ENCODE measurements around the gene ZNF614.
A peak's percentile ranks its signal among the peaks of the same experiment; 100 is the strongest.
"Not testable (repeated sequence)": the region's sequence is repeated elsewhere in the genome, so short reads cannot be mapped to it uniquely, and the experiment has no call there.

The ZNF614 gene

GRCh38 chr19:51986309-51987291, 41.6 kb downstream of the ZNF614 start, which contains the start of gene ZNF350:
Gene ZNF350, minus strand, starts transcription at chr19:51986840. Its CDS starts 12,480 bp downstream, at chr19:51974360.
- Histone ChIP-seq H2AK5ac (ENCODE audit: low read length, severe bottlenecking) (peak within 1 kb of the TSS; percentile 69), H3K4ac (ENCODE audit: low read depth in 1 of 2, low read length in 2 of 2) (peak within 1 kb of the TSS; percentile 47 to 89)
- 5% methylated on average over 33 of the region's 33 CpGs for whole genome bisulfite sequencing

GRCh38 chr19:51983361-51983760, 44.8 kb downstream of the ZNF614 start:
- no peak overlapping the region for H2BK120ac ChIP-seq (ENCODE audit: low read depth, low read length)
- H3K9me3 ChIP-seq (ENCODE audit: control insufficient read depth, low read length) = peaks cover 74% of the 10 kb centered on the region
- WGBS = 100% methylated on average over 3 of the region's 4 CpGs
- H3K4me3 ChIP-seq (ENCODE audit: insufficient read depth in 1 of 2, low read depth in 1 of 2, low read length in 2 of 2) = peak overlapping the region in 1 of 2 experiments; percentile 3
- H2BK5ac ChIP-seq (ENCODE audit: low read depth, low read length, poor library complexity, severe bottlenecking) = no peak overlapping the region
- H2BK12ac ChIP-seq (ENCODE audit: low read length in 2 of 2) = no peak overlapping the region
- no peak overlapping the region for H3K14ac ChIP-seq (ENCODE audit: low read length in 2 of 2)
- no peak overlapping the region for H3K4ac ChIP-seq (ENCODE audit: low read depth in 1 of 2, low read length in 2 of 2)
- H3K79me1 ChIP-seq (replicated peaks; ENCODE audit: low read length, poor library complexity, severe bottlenecking) = peaks cover 31% of the 10 kb centered on the region
- H3K9ac ChIP-seq (ENCODE audit: low read length) = no peak overlapping the region
- no peak overlapping the region for H3K27ac ChIP-seq (ENCODE audit: low read length, poor library complexity, severe bottlenecking)
- no peak overlapping the region for H2BK15ac ChIP-seq (ENCODE audit: low read depth, poor library complexity, severe bottlenecking)
- H3K4me1 ChIP-seq (ENCODE audit: control insufficient read depth, insufficient read depth, low read depth, low read length) = no peaks in the 10 kb centered on the region
- H3K18ac ChIP-seq (ENCODE audit: low read depth in 1 of 2, low read length in 2 of 2) = no peak overlapping the region
- H4K91ac ChIP-seq (ENCODE audit: low read length) = no peak overlapping the region
- no peak overlapping the region for H2AK5ac ChIP-seq (ENCODE audit: low read length, severe bottlenecking)
- H3K4me2 ChIP-seq (ENCODE audit: low read length, poor library complexity, severe bottlenecking) = no peak overlapping the region
- H3K27me3 ChIP-seq (ENCODE audit: control insufficient read depth in 1 of 2, insufficient read depth in 1 of 2, low read length in 2 of 2) = no peaks in the 10 kb centered on the region
- DNase-seq = no peak
- H3K23ac ChIP-seq (ENCODE audit: low read length in 2 of 2) = no peak overlapping the region
- no peak overlapping the region for H2AFZ ChIP-seq (ENCODE audit: low read depth, low read length)
- H3K36me3 ChIP-seq (ENCODE audit: control insufficient read depth in 1 of 2, insufficient read depth in 2 of 2, low read depth in 1 of 2, low read length in 2 of 2) = peaks cover 16 to 37% of the 10 kb centered on the region in 2 experiments
- H4K8ac ChIP-seq (ENCODE audit: low read length) = no peak overlapping the region

More at GRCh38 chr19:51986309-51987291, 41.6 kb downstream of the ZNF614 start, which contains the start of gene ZNF350:
- Histone ChIP-seq H2AFZ (ENCODE audit: low read depth, low read length) (peak within 1 kb of the TSS; percentile 66), H4K91ac (ENCODE audit: low read length) (no peak within 1 kb of the TSS), H3K27me3 (ENCODE audit: control insufficient read depth in 1 of 2, insufficient read depth in 1 of 2, low read length in 2 of 2) (no peaks in the 10 kb centered on the region), H3K9me3 (ENCODE audit: control insufficient read depth, low read length) (peaks cover 68% of the 10 kb centered on the region), H2BK15ac (ENCODE audit: low read depth, poor library complexity, severe bottlenecking) (no peak within 1 kb of the TSS), H3K27ac (ENCODE audit: low read length, poor library complexity, severe bottlenecking) (peak within 1 kb of the TSS; percentile 30), H3K14ac (ENCODE audit: low read length in 2 of 2) (peak within 1 kb of the TSS in 1 of 2 experiments; percentile 76), H3K4me3 (ENCODE audit: insufficient read depth in 1 of 2, low read depth in 1 of 2, low read length in 2 of 2) (peak within 1 kb of the TSS; percentile 88 to 97), H3K79me1 (replicated peaks; ENCODE audit: low read length, poor library complexity, severe bottlenecking) (peaks cover 13% of the 10 kb centered on the region), H4K8ac (ENCODE audit: low read length) (peak within 1 kb of the TSS; percentile 76), H2BK12ac (ENCODE audit: low read length in 2 of 2) (no peak within 1 kb of the TSS), H3K9ac (ENCODE audit: low read length) (peak within 1 kb of the TSS; percentile 97), H3K23ac (ENCODE audit: low read length in 2 of 2) (no peak within 1 kb of the TSS), H2BK120ac (ENCODE audit: low read depth, low read length) (no peak within 1 kb of the TSS), H3K18ac (ENCODE audit: low read depth in 1 of 2, low read length in 2 of 2) (peak within 1 kb of the TSS; percentile 17 to 56), H2BK5ac (ENCODE audit: low read depth, low read length, poor library complexity, severe bottlenecking) (peak within 1 kb of the TSS; percentile 49), H3K36me3 (ENCODE audit: control insufficient read depth in 1 of 2, insufficient read depth in 2 of 2, low read depth in 1 of 2, low read length in 2 of 2) (peaks cover 4 to 9% of the 10 kb centered on the region in 2 experiments), H3K4me1 (ENCODE audit: control insufficient read depth, insufficient read depth, low read depth, low read length) (no peaks in the 10 kb centered on the region), H3K4me2 (ENCODE audit: low read length, poor library complexity, severe bottlenecking) (peak within 1 kb of the TSS; percentile 89)
- peak; percentile 95 for DNase-seq

GRCh38 chr19:51980926-51981325, 47.3 kb downstream of the ZNF614 start:
- Histone ChIP-seq H3K9me3 (ENCODE audit: control insufficient read depth, low read length) (peaks cover 89% of the 10 kb centered on the region), H3K36me3 (ENCODE audit: control insufficient read depth in 1 of 2, insufficient read depth in 2 of 2, low read depth in 1 of 2, low read length in 2 of 2) (peaks cover 21 to 40% of the 10 kb centered on the region in 2 experiments), H3K79me1 (replicated peaks; ENCODE audit: low read length, poor library complexity, severe bottlenecking) (peaks cover 37% of the 10 kb centered on the region)
- not testable (repeated sequence) for H3K18ac ChIP-seq (ENCODE audit: low read depth in 1 of 2, low read length in 2 of 2); H3K23ac ChIP-seq (ENCODE audit: low read length in 2 of 2); H3K4me2 ChIP-seq (ENCODE audit: low read length, poor library complexity, severe bottlenecking); H2AK5ac ChIP-seq (ENCODE audit: low read length, severe bottlenecking); H3K27me3 ChIP-seq (ENCODE audit: control insufficient read depth in 1 of 2, insufficient read depth in 1 of 2, low read length in 2 of 2); H2AFZ ChIP-seq (ENCODE audit: low read depth, low read length); H2BK5ac ChIP-seq (ENCODE audit: low read depth, low read length, poor library complexity, severe bottlenecking); H3K9ac ChIP-seq (ENCODE audit: low read length); H2BK15ac ChIP-seq (ENCODE audit: low read depth, poor library complexity, severe bottlenecking); H2BK12ac ChIP-seq (ENCODE audit: low read length in 2 of 2); H4K8ac ChIP-seq (ENCODE audit: low read length); H3K4me3 ChIP-seq (ENCODE audit: insufficient read depth in 1 of 2, low read depth in 1 of 2, low read length in 2 of 2); H3K4me1 ChIP-seq (ENCODE audit: control insufficient read depth, insufficient read depth, low read depth, low read length); H3K4ac ChIP-seq (ENCODE audit: low read depth in 1 of 2, low read length in 2 of 2); H4K91ac ChIP-seq (ENCODE audit: low read length); DNase-seq; H2BK120ac ChIP-seq (ENCODE audit: low read depth, low read length); H3K14ac ChIP-seq (ENCODE audit: low read length in 2 of 2); H3K27ac ChIP-seq (ENCODE audit: low read length, poor library complexity, severe bottlenecking)
- WGBS = 95% methylated on average over 5 of the region's 6 CpGs

GRCh38 chr19:51980116-51980736, 48.0 kb downstream of the ZNF614 start:
- Histone ChIP-seq H3K36me3 (ENCODE audit: control insufficient read depth in 1 of 2, insufficient read depth in 2 of 2, low read depth in 1 of 2, low read length in 2 of 2) (peaks cover 24 to 40% of the 10 kb centered on the region in 2 experiments), H3K79me1 (replicated peaks; ENCODE audit: low read length, poor library complexity, severe bottlenecking) (peaks cover 40% of the 10 kb centered on the region), H3K9ac (ENCODE audit: low read length) (no peak overlapping the region), H3K4me1 (ENCODE audit: control insufficient read depth, insufficient read depth, low read depth, low read length) (no peaks in the 10 kb centered on the region), H3K4me2 (ENCODE audit: low read length, poor library complexity, severe bottlenecking) (no peak overlapping the region), H3K27me3 (ENCODE audit: control insufficient read depth in 1 of 2, insufficient read depth in 1 of 2, low read length in 2 of 2) (no peaks in the 10 kb centered on the region), H2BK120ac (ENCODE audit: low read depth, low read length) (no peak overlapping the region), H4K91ac (ENCODE audit: low read length) (no peak overlapping the region), H2BK12ac (ENCODE audit: low read length in 2 of 2) (no peak overlapping the region), H2AK5ac (ENCODE audit: low read length, severe bottlenecking) (no peak overlapping the region), H2BK5ac (ENCODE audit: low read depth, low read length, poor library complexity, severe bottlenecking) (no peak overlapping the region), H3K9me3 (ENCODE audit: control insufficient read depth, low read length) (peaks cover 95% of the 10 kb centered on the region), H3K14ac (ENCODE audit: low read length in 2 of 2) (no peak overlapping the region), H3K23ac (ENCODE audit: low read length in 2 of 2) (no peak overlapping the region), H3K18ac (ENCODE audit: low read depth in 1 of 2, low read length in 2 of 2) (no peak overlapping the region), H4K8ac (ENCODE audit: low read length) (no peak overlapping the region), H2AFZ (ENCODE audit: low read depth, low read length) (no peak overlapping the region), H3K4ac (ENCODE audit: low read depth in 1 of 2, low read length in 2 of 2) (no peak overlapping the region), H3K4me3 (ENCODE audit: insufficient read depth in 1 of 2, low read depth in 1 of 2, low read length in 2 of 2) (no peak overlapping the region), H2BK15ac (ENCODE audit: low read depth, poor library complexity, severe bottlenecking) (no peak overlapping the region), H3K27ac (ENCODE audit: low read length, poor library complexity, severe bottlenecking) (no peak overlapping the region)
- DNase-seq = no peak
- WGBS = 91% methylated on average over 4 of the region's 6 CpGs
